Measurements from ENCODE around the gene RPS24.
A peak's percentile ranks its signal among the peaks of the same experiment; 100 is the strongest.

RPS24 gene

GRCh38 chr10:78047314-78047891 is 13.7 kb downstream of the RPS24 start:
- H3K4me3 Mint-ChIP-seq = no peak overlapping the region
- H3K27ac Mint-ChIP-seq = no peak overlapping the region
- no peaks in the 10 kb centered on the region for H3K27me3 Mint-ChIP-seq (ENCODE audit: low read depth, poor library complexity)
- H3K36me3 Mint-ChIP-seq (ENCODE audit: low read depth) = peaks cover 20% of the 10 kb centered on the region
- peaks cover 52% of the 10 kb centered on the region for H3K4me1 Mint-ChIP-seq
- peak; percentile 90 for TF ChIP-seq CTCF (IDR thresholded peaks at IDR 0.05)
- peak; percentile 97 for DNase-seq
- no peaks in the 10 kb centered on the region for H3K9me3 Mint-ChIP-seq

- DNase-seq = no peak
- Mint-ChIP-seq H3K36me3 (ENCODE audit: low read depth) (peaks cover 14% of the 10 kb centered on the region), H3K9me3 (no peaks in the 10 kb centered on the region), H3K4me3 (no peak overlapping the region), H3K27ac (no peak overlapping the region), H3K27me3 (ENCODE audit: low read depth, poor library complexity) (peaks cover 7% of the 10 kb centered on the region), H3K4me1 (peaks cover 46% of the 10 kb centered on the region)
- no peak for TF ChIP-seq CTCF (IDR thresholded peaks at IDR 0.05)
Measured at GRCh38 chr10:78049851-78050250, 16.2 kb downstream of the RPS24 start.

- DNase-seq = no peak
- Mint-ChIP-seq H3K27ac (peak overlapping the region; percentile 85), H3K9me3 (no peaks in the 10 kb centered on the region)
Measured at GRCh38 chr10:78053211-78053868, 19.7 kb downstream of the RPS24 start.

GRCh38 chr10:78058562-78058961 is 24.9 kb downstream of the RPS24 start:
- no peak overlapping the region for H3K4me3 Mint-ChIP-seq
- H3K36me3 Mint-ChIP-seq (ENCODE audit: low read depth) = peaks cover 13% of the 10 kb centered on the region
- peaks cover under 1% of the 10 kb centered on the region for H3K4me1 Mint-ChIP-seq
- no peak for TF ChIP-seq CTCF (IDR thresholded peaks at IDR 0.05)
- peaks cover 19% of the 10 kb centered on the region for H3K27me3 Mint-ChIP-seq (ENCODE audit: low read depth, poor library complexity)
- H3K9me3 Mint-ChIP-seq = no peaks in the 10 kb centered on the region
- H3K27ac Mint-ChIP-seq = peak overlapping the region; percentile 32
- no peak for DNase-seq

More at GRCh38 chr10:78053211-78053868, 19.7 kb downstream of the RPS24 start:
- no peak for TF ChIP-seq CTCF (IDR thresholded peaks at IDR 0.05)
- Mint-ChIP-seq H3K4me3 (no peak overlapping the region), H3K36me3 (ENCODE audit: low read depth) (peaks cover 20% of the 10 kb centered on the region), H3K27me3 (ENCODE audit: low read depth, poor library complexity) (peaks cover 14% of the 10 kb centered on the region), H3K4me1 (peaks cover 29% of the 10 kb centered on the region)

- DNase-seq = no peak
- H3K36me3 Mint-ChIP-seq (ENCODE audit: low read depth) = peaks cover 3% of the 10 kb centered on the region
- peaks cover 12% of the 10 kb centered on the region for H3K27me3 Mint-ChIP-seq (ENCODE audit: low read depth, poor library complexity)
- no peaks in the 10 kb centered on the region for H3K9me3 Mint-ChIP-seq
- H3K27ac Mint-ChIP-seq = no peak overlapping the region
- peaks cover 3% of the 10 kb centered on the region for H3K4me1 Mint-ChIP-seq
- no peak for TF ChIP-seq CTCF (IDR thresholded peaks at IDR 0.05)
- no peak overlapping the region for H3K4me3 Mint-ChIP-seq
Measured at GRCh38 chr10:78059906-78060702, 26.4 kb downstream of the RPS24 start.
